HG03439 (cell line): ENCODE measurements around the gene PRCD.

Source experiments
- ATAC-seq: cut with Tn5 transposase; IDR thresholded peaks from one replicate; pipeline ENCODE4 v1.9.1; 2021; ENCODE audit warnings: mild to moderate bottlenecking, moderate library complexity; ENCODE audit not compliant: unreplicated experiment

The PRCD gene

DNA sequence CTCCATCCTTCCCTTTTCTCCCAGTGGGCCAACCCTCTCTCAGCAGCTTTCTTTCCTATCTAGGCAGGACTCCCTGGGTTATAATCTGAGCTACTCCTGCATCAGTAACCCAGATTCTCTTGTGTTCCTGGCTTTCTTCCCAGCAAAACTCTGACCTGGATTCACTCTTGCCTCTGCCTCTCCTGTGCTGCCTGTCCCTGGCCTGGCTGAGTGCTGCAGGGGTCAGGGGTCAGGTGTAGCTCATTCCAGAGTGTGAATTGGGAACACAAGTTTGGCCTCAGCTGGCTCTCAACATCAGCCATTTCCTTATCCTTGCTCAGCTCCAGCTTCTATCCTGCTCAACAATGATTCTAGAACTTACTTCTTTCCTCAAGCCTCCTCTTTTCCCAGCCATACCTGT lies 48.3 kb downstream of the PRCD start:
- no peak for ATAC-seq

- ATAC-seq = no peak
Observed at GRCh38 chr17:76593384-76593826, 53.6 kb downstream of the PRCD start.

GRCh38 chr17:76593959-76594358 lies 54.1 kb downstream of the PRCD start:
- ATAC-seq = no peak

DNA sequence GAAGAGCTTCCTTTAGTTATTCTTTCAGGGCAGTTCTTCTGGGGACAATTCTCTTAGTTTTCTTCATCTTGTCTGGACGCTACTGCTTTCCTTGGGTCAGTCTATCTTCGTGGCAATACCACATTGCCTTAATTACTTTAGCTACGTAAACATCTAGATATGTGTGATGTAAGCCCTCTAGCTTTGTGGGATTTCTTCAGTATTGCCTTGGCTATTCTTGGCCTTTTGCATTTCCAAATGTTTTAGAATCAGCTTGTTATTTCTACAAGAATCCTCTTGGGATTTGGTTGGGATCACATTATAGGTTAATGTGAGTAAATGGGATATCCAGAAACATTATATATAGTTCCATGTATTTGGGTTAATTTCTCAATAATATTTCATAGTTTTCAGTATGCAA lies 54.8 kb downstream of the PRCD start:
- ATAC-seq = no peak
